ENCODE results near the gene PLA2G2A.
"Not testable (repeated sequence)": the region's sequence is repeated elsewhere in the genome, so short reads cannot be mapped to it uniquely, and the experiment has no call there.

PLA2G2A gene

GRCh38 chr1:19957779-19958178 lies 21.6 kb downstream of the PLA2G2A start:
- H3K4me3 ChIP-seq (ENCODE audit: low read length), result no peak overlapping the region
- TF ChIP-seq ZNF274 (IDR thresholded peaks at IDR 0.05; ENCODE audit: low read depth, low read length), result no peak

- H3K4me3 ChIP-seq (ENCODE audit: low read length), result no peak overlapping the region
- TF ChIP-seq ZNF274 (IDR thresholded peaks at IDR 0.05; ENCODE audit: low read depth, low read length), result no peak
Measured at GRCh38 chr1:19955534-19956170, 23.8 kb downstream of the PLA2G2A start.

GRCh38 chr1:19954059-19954458 lies 25.4 kb downstream of the PLA2G2A start:
- no peak for TF ChIP-seq ZNF274 (IDR thresholded peaks at IDR 0.05; ENCODE audit: low read depth, low read length)
- H3K4me3 ChIP-seq (ENCODE audit: low read length), result no peak overlapping the region

GRCh38 chr1:19949016-19949415 lies 30.4 kb downstream of the PLA2G2A start:
- H3K4me3 ChIP-seq (ENCODE audit: low read length), result no peak overlapping the region
- no peak for TF ChIP-seq ZNF274 (IDR thresholded peaks at IDR 0.05; ENCODE audit: low read depth, low read length)

GRCh38 chr1:19946971-19947370 lies 32.4 kb downstream of the PLA2G2A start:
- H3K4me3 ChIP-seq (ENCODE audit: low read length), result no peak overlapping the region
- no peak for TF ChIP-seq ZNF274 (IDR thresholded peaks at IDR 0.05; ENCODE audit: low read depth, low read length)

GRCh38 chr1:19946331-19946751 lies 33.1 kb downstream of the PLA2G2A start:
- TF ChIP-seq ZNF274 (IDR thresholded peaks at IDR 0.05; ENCODE audit: low read depth, low read length), result no peak
- no peak overlapping the region for H3K4me3 ChIP-seq (ENCODE audit: low read length)

GRCh38 chr1:19945914-19946313 lies 33.5 kb downstream of the PLA2G2A start:
- H3K4me3 ChIP-seq (ENCODE audit: low read length), result no peak overlapping the region
- TF ChIP-seq ZNF274 (IDR thresholded peaks at IDR 0.05; ENCODE audit: low read depth, low read length), result no peak

- no peak for TF ChIP-seq ZNF274 (IDR thresholded peaks at IDR 0.05; ENCODE audit: low read depth, low read length)
- H3K4me3 ChIP-seq (ENCODE audit: low read length), result no peak overlapping the region
Measured at GRCh38 chr1:19942657-19943056, 36.8 kb downstream of the PLA2G2A start.

GRCh38 chr1:19942088-19942487 lies 37.3 kb downstream of the PLA2G2A start:
- no peak overlapping the region for H3K4me3 ChIP-seq (ENCODE audit: low read length)
- no peak for TF ChIP-seq ZNF274 (IDR thresholded peaks at IDR 0.05; ENCODE audit: low read depth, low read length)

- no peak for TF ChIP-seq ZNF274 (IDR thresholded peaks at IDR 0.05; ENCODE audit: low read depth, low read length)
- H3K4me3 ChIP-seq (ENCODE audit: low read length), result no peak overlapping the region
Measured at GRCh38 chr1:19941206-19941568, 38.2 kb downstream of the PLA2G2A start.

- no peak overlapping the region for H3K4me3 ChIP-seq (ENCODE audit: low read length)
- no peak for TF ChIP-seq ZNF274 (IDR thresholded peaks at IDR 0.05; ENCODE audit: low read depth, low read length)
Measured at GRCh38 chr1:19940486-19941205, 38.8 kb downstream of the PLA2G2A start.

- no peak overlapping the region for H3K4me3 ChIP-seq (ENCODE audit: low read length)
- no peak for TF ChIP-seq ZNF274 (IDR thresholded peaks at IDR 0.05; ENCODE audit: low read depth, low read length)
Measured at GRCh38 chr1:19938472-19938871, 40.9 kb downstream of the PLA2G2A start.

- TF ChIP-seq ZNF274 (IDR thresholded peaks at IDR 0.05; ENCODE audit: low read depth, low read length), result no peak
- no peak overlapping the region for H3K4me3 ChIP-seq (ENCODE audit: low read length)
Measured at GRCh38 chr1:19936061-19936750, 43.2 kb downstream of the PLA2G2A start.

- H3K4me3 ChIP-seq (ENCODE audit: low read length), result no peak overlapping the region
- no peak for TF ChIP-seq ZNF274 (IDR thresholded peaks at IDR 0.05; ENCODE audit: low read depth, low read length)
Measured at GRCh38 chr1:19934336-19934735, 45.1 kb downstream of the PLA2G2A start.

GRCh38 chr1:19932866-19933265 lies 46.6 kb downstream of the PLA2G2A start:
- TF ChIP-seq ZNF274 (IDR thresholded peaks at IDR 0.05; ENCODE audit: low read depth, low read length), result no peak
- H3K4me3 ChIP-seq (ENCODE audit: low read length), result no peak overlapping the region

GRCh38 chr1:19927130-19927421 lies 52.3 kb downstream of the PLA2G2A start:
- not testable (repeated sequence) for H3K4me3 ChIP-seq (ENCODE audit: low read length)
